Activated CD8-positive, alpha-beta memory T cell treated with anti-CD3 and anti-CD28 coated beads, Interleukin-2, amount 10 ng/mL, durations not matched to agents 7 days and 5 days (primary cell): ENCODE data around the gene PHF13. TPM values are rescaled to one million over a fixed set of nuclear protein-coding genes. Genes with fewer than 3 reads are reported as not detected.

ENCODE experiments used
- ATAC-seq: fragments of 150-1000 bp; cut with Tn5 transposase; one replicate; pipeline ENCODE4 v1.10.0; 2021; ENCODE audit warnings: moderate library complexity
- CTCF ChIA-PET: fragments of 350-600 bp; sonication (Branson Sonifier 250); formaldehyde crosslinking; loops from one replicate; lab custom pipeline; 2021; ENCODE audit warnings: antibody characterized with exemption; lab: Charles Lee
- DNase-seq: peaks from one replicate; pipeline ENCODE4 v3.0.0-alpha.2; 2020
- H3K27ac Mint-ChIP-seq: one replicate; pipeline ENCODE4 v1.8.0; 2021; ENCODE audit warnings: mild to moderate bottlenecking, mixed read lengths
- H3K27me3 Mint-ChIP-seq: one replicate; pipeline ENCODE4 v1.8.0; 2021; ENCODE audit warnings: mixed read lengths
- H3K36me3 Mint-ChIP-seq: one replicate; pipeline ENCODE4 v1.8.0; 2021; ENCODE audit warnings: mild to moderate bottlenecking, mixed read lengths
- H3K4me1 Mint-ChIP-seq: one replicate; pipeline ENCODE4 v1.8.0; 2021; ENCODE audit warnings: mixed read lengths
- H3K4me3 Mint-ChIP-seq: one replicate; pipeline ENCODE4 v1.8.0; 2021; ENCODE audit warnings: mild to moderate bottlenecking, moderate library complexity, mixed read lengths
- H3K9me3 Mint-ChIP-seq: one replicate; pipeline ENCODE4 v1.8.0; 2022; ENCODE audit warnings: low read depth, mixed read lengths
- total RNA-seq, 2 experiments: library from RNA; stranded (reverse); gene quantifications; one replicate each; pipeline ENCODE4 v1.2.3, GENCODE V29; 2021

PHF13 gene
- 10 to 100 TPM; 10.7 to 15.9 TPM for total RNA-seq

- peaks cover 7% of the 10 kb centered on the region for H3K36me3 Mint-ChIP-seq
- H3K27me3 Mint-ChIP-seq = peaks cover 2% of the 10 kb centered on the region
- ATAC-seq (peak; percentile 96), DNase-seq (peak; percentile 100)
- H3K4me1 Mint-ChIP-seq = peaks cover 19% of the 10 kb centered on the region
- CTCF ChIA-PET = interaction anchor here (1.0 kb wide), 1 partner anchor 11 kb away, joined by 4 read pairs; the partner anchor contains the start of gene KLHL21
- peak within 1 kb of the TSS; percentile 95 for H3K4me3 Mint-ChIP-seq
- no peaks in the 10 kb centered on the region for H3K9me3 Mint-ChIP-seq
- H3K27ac Mint-ChIP-seq = peak within 1 kb of the TSS; percentile 85
These were observed at the start of gene PHF13 for GRCh38 chr1:6613361-6614018. TSS of gene PHF13 (plus strand) at chr1:6613731. CDS start at chr1:6614067, 336 bp downstream.

GRCh38 chr1:6569033-6569432 lies 44.5 kb upstream of the PHF13 start:
- Mint-ChIP-seq H3K36me3 (no peaks in the 10 kb centered on the region), H3K27ac (no peak overlapping the region), H3K4me3 (no peak overlapping the region), H3K27me3 (no peaks in the 10 kb centered on the region), H3K9me3 (no peaks in the 10 kb centered on the region), H3K4me1 (no peaks in the 10 kb centered on the region)
- DNase-seq (no peak), ATAC-seq (no peak)
- CTCF ChIA-PET = interaction anchor here (1.0 to 1.1 kb wide), 2 partner anchors 11 to 14 kb away, joined by 3 read pairs; partner anchors contain the start of gene ZBTB48

- Mint-ChIP-seq H3K4me1 (no peaks in the 10 kb centered on the region), H3K27me3 (no peaks in the 10 kb centered on the region), H3K27ac (no peak overlapping the region), H3K9me3 (no peaks in the 10 kb centered on the region), H3K36me3 (no peaks in the 10 kb centered on the region), H3K4me3 (no peak overlapping the region)
- no peak for DNase-seq
- CTCF ChIA-PET = interaction anchor here (1.1 to 1.6 kb wide), 2 partner anchors 10 to 15 kb away, joined by 3 read pairs; partner anchors contain the start of gene ZBTB48
- no peak for ATAC-seq
These were observed 43.4 kb upstream of the PHF13 start for GRCh38 chr1:6570100-6570499.

- no peak for DNase-seq
- no peak for ATAC-seq
- Mint-ChIP-seq H3K27ac (no peak overlapping the region), H3K36me3 (no peaks in the 10 kb centered on the region), H3K27me3 (no peaks in the 10 kb centered on the region), H3K4me1 (no peaks in the 10 kb centered on the region), H3K9me3 (no peaks in the 10 kb centered on the region), H3K4me3 (no peak overlapping the region)
- CTCF ChIA-PET = interaction anchor here (0.8 to 1.6 kb wide), 2 partner anchors 9 to 26 kb away, joined by 3 to 4 read pairs; partner anchors contain the start of gene ZBTB48
These were observed 42.5 kb upstream of the PHF13 start for GRCh38 chr1:6570987-6571386.

GRCh38 chr1:6572653-6573383 lies 40.7 kb upstream of the PHF13 start:
- H3K4me3 Mint-ChIP-seq = no peak overlapping the region
- H3K9me3 Mint-ChIP-seq = no peaks in the 10 kb centered on the region
- no peak overlapping the region for H3K27ac Mint-ChIP-seq
- no peaks in the 10 kb centered on the region for H3K36me3 Mint-ChIP-seq
- H3K27me3 Mint-ChIP-seq = no peaks in the 10 kb centered on the region
- H3K4me1 Mint-ChIP-seq = no peaks in the 10 kb centered on the region
- CTCF ChIA-PET = no interaction called here
- DNase-seq (no peak), ATAC-seq (no peak)

GRCh38 chr1:6574025-6574620 lies 39.4 kb upstream of the PHF13 start:
- Mint-ChIP-seq H3K27me3 (no peaks in the 10 kb centered on the region), H3K9me3 (no peaks in the 10 kb centered on the region), H3K4me1 (peaks cover 3% of the 10 kb centered on the region), H3K36me3 (no peaks in the 10 kb centered on the region), H3K4me3 (no peak overlapping the region), H3K27ac (no peak overlapping the region)
- CTCF ChIA-PET = no interaction called here
- ATAC-seq = no peak
- DNase-seq = no peak

GRCh38 chr1:6574818-6575217 lies 38.7 kb upstream of the PHF13 start:
- Mint-ChIP-seq H3K4me1 (peaks cover 8% of the 10 kb centered on the region), H3K9me3 (no peaks in the 10 kb centered on the region), H3K36me3 (no peaks in the 10 kb centered on the region), H3K27ac (no peak overlapping the region), H3K27me3 (no peaks in the 10 kb centered on the region), H3K4me3 (no peak overlapping the region)
- DNase-seq (no peak), ATAC-seq (no peak)
- CTCF ChIA-PET = interaction anchor here (1.6 kb wide), 1 partner anchor 72 kb away, joined by 5 read pairs; no protein-coding TSS in a partner anchor

GRCh38 chr1:6577831-6578525 lies 35.6 kb upstream of the PHF13 start:
- no peak for ATAC-seq
- no peak overlapping the region for H3K27ac Mint-ChIP-seq
- CTCF ChIA-PET = interaction anchor here (1.3 to 1.5 kb wide), 3 partner anchors 23 to 69 kb away, joined by 4 to 6 read pairs (median 6); partner anchors contain the start of genes NOL9 and TAS1R1
- H3K9me3 Mint-ChIP-seq = no peaks in the 10 kb centered on the region
- no peak overlapping the region for H3K4me3 Mint-ChIP-seq
- H3K4me1 Mint-ChIP-seq = peaks cover 30% of the 10 kb centered on the region
- no peaks in the 10 kb centered on the region for H3K36me3 Mint-ChIP-seq
- no peak for DNase-seq
- no peaks in the 10 kb centered on the region for H3K27me3 Mint-ChIP-seq

GRCh38 chr1:6578624-6579373 lies 34.7 kb upstream of the PHF13 start:
- no peaks in the 10 kb centered on the region for H3K36me3 Mint-ChIP-seq
- ATAC-seq (no peak), DNase-seq (no peak)
- peak overlapping the region; percentile 94 for H3K4me3 Mint-ChIP-seq
- H3K9me3 Mint-ChIP-seq = no peaks in the 10 kb centered on the region
- peaks cover 30% of the 10 kb centered on the region for H3K4me1 Mint-ChIP-seq
- CTCF ChIA-PET = interaction anchor here (1.3 to 1.5 kb wide), 2 partner anchors 23 to 68 kb away, joined by 4 to 6 read pairs; no protein-coding TSS in a partner anchor
- H3K27ac Mint-ChIP-seq = peak overlapping the region; percentile 94
- no peaks in the 10 kb centered on the region for H3K27me3 Mint-ChIP-seq

- peak within 1 kb of the TSS; percentile 94 for H3K4me3 Mint-ChIP-seq
- CTCF ChIA-PET = interaction anchor here (0.9 to 2.2 kb wide), 6 partner anchors 9 to 154 kb away, joined by 3 to 24 read pairs (median 4); partner anchors contain the start of genes NOL9 and TAS1R1
- peak within 1 kb of the TSS; percentile 94 for H3K27ac Mint-ChIP-seq
These were observed 34.0 kb upstream of the PHF13 start, which contains the start of gene ZBTB48 for GRCh38 chr1:6579374-6580118. TSS of gene ZBTB48 (plus strand) at chr1:6579994. CDS start at chr1:6580610, 616 bp downstream.

GRCh38 chr1:6580119-6580592 lies 33.4 kb upstream of the PHF13 start:
- DNase-seq = no peak
- no peaks in the 10 kb centered on the region for H3K36me3 Mint-ChIP-seq
- peak overlapping the region; percentile 94 for H3K4me3 Mint-ChIP-seq
- no peaks in the 10 kb centered on the region for H3K27me3 Mint-ChIP-seq
- H3K4me1 Mint-ChIP-seq = peaks cover 31% of the 10 kb centered on the region
- peak; percentile 12 for ATAC-seq
- H3K9me3 Mint-ChIP-seq = no peaks in the 10 kb centered on the region
- H3K27ac Mint-ChIP-seq = peak overlapping the region; percentile 94
- CTCF ChIA-PET = interaction anchor here (0.9 to 2.2 kb wide), 5 partner anchors 9 to 154 kb away, joined by 3 to 24 read pairs (median 3); partner anchors contain the start of genes NOL9 and TAS1R1

More at GRCh38 chr1:6579374-6580118, 34.0 kb upstream of the PHF13 start, which contains the start of gene ZBTB48:
- Mint-ChIP-seq H3K36me3 (no peaks in the 10 kb centered on the region), H3K27me3 (no peaks in the 10 kb centered on the region), H3K4me1 (peaks cover 31% of the 10 kb centered on the region), H3K9me3 (no peaks in the 10 kb centered on the region)
- DNase-seq (peak; percentile 98), ATAC-seq (peak; percentile 99)
